Liver (tissue), 9 donors: ENCODE results near the gene SOST. TPM values are rescaled to one million over a fixed set of nuclear protein-coding genes. Genes with fewer than 3 reads are reported as not detected.

Experiments used
- DNase-seq: peaks from one replicate; pipeline ENCODE4 v3.0.0-alpha.2; 2017; ENCODE audit warnings: low spot score
- H3K27ac ChIP-seq, 2 donors: one replicate each; pipeline ENCODE4 v1.7.0; 2013; ENCODE audit warnings: inconsistent platforms in 2 of 2, low read length in 2 of 2, control low read depth in 1 of 2, low read depth in 1 of 2, mild to moderate bottlenecking in 1 of 2
- H3K27me3 ChIP-seq, 4 donors: one replicate each; pipeline versions ENCODE4 v1.6.1 to v1.7.0; 2013; ENCODE audit warnings: low read length in 3 of 4, inconsistent platforms in 1 of 4, mild to moderate bottlenecking in 1 of 4, moderate library complexity in 1 of 4; ENCODE audit not compliant: control insufficient read depth in 4 of 4, insufficient read depth in 4 of 4
- H3K36me3 ChIP-seq, 4 donors: one replicate each; pipeline versions ENCODE4 v1.6.1 to v1.7.0; 2013; ENCODE audit warnings: low read length in 3 of 4, mild to moderate bottlenecking in 3 of 4, low read depth in 1 of 4, moderate library complexity in 1 of 4; ENCODE audit not compliant: control insufficient read depth in 4 of 4, insufficient read depth in 3 of 4
- H3K4me1 ChIP-seq, 4 donors: one replicate each; pipeline versions ENCODE4 v1.6.1 to v1.7.0; 2013; ENCODE audit warnings: low read length in 3 of 4, mild to moderate bottlenecking in 3 of 4, moderate library complexity in 1 of 4; ENCODE audit not compliant: control insufficient read depth in 4 of 4, insufficient read depth in 4 of 4
- H3K4me3 ChIP-seq, 3 donors: one replicate each; pipeline versions ENCODE4 v1.6.1 to v1.7.0; 2013; ENCODE audit warnings: low read length in 3 of 3, control low read depth in 1 of 3, low read depth in 1 of 3, mild to moderate bottlenecking in 1 of 3
- H3K9ac ChIP-seq, 2 donors: one replicate each; pipeline ENCODE4 v1.7.0; 2013; ENCODE audit warnings: low read length in 2 of 2, mild to moderate bottlenecking in 2 of 2, moderate library complexity in 2 of 2, control low read depth in 1 of 2, low read depth in 1 of 2
- H3K9me3 ChIP-seq, 4 donors: one replicate each; pipeline versions ENCODE4 v1.6.1 to v1.7.0; 2013; ENCODE audit warnings: low read length in 3 of 4; ENCODE audit not compliant: control insufficient read depth in 4 of 4
- EGR1 ChIP-seq, 2 donors: IDR thresholded peaks; 2 replicates each; pipeline ENCODE4 v1.6.1; 2016 to 2018; ENCODE audit warnings: antibody characterized with exemption in 2 of 2, low read depth in 2 of 2
- FOXA1 ChIP-seq: IDR thresholded peaks from 2 replicates; pipeline ENCODE4 v1.6.1; 2016; ENCODE audit warnings: antibody characterized with exemption
- FOXA2 ChIP-seq: IDR thresholded peaks from 2 replicates; pipeline ENCODE4 v1.6.1; 2016; ENCODE audit warnings: antibody characterized with exemption
- HNF4G ChIP-seq: IDR thresholded peaks from 2 replicates; pipeline ENCODE4 v1.6.1; 2016; ENCODE audit warnings: antibody characterized with exemption
- JUND ChIP-seq, 2 donors: IDR thresholded peaks; 2 replicates each; pipeline ENCODE4 v1.6.1; 2016; ENCODE audit warnings: antibody characterized with exemption in 2 of 2
- NR2F2 ChIP-seq: IDR thresholded peaks from 2 replicates; pipeline ENCODE4 v1.6.1; 2016; ENCODE audit warnings: antibody characterized with exemption
- RAD21 ChIP-seq, 2 donors: IDR thresholded peaks; 2 replicates each; pipeline ENCODE4 v1.6.1; 2016; ENCODE audit warnings: antibody characterized with exemption in 2 of 2, mild to moderate bottlenecking in 2 of 2
- RXRA ChIP-seq, 2 donors: IDR thresholded peaks; 2 replicates each; pipeline ENCODE4 v1.6.1; 2017 to 2018; ENCODE audit warnings: antibody characterized with exemption in 2 of 2, mild to moderate bottlenecking in 1 of 2
- SP1 ChIP-seq: IDR thresholded peaks from 2 replicates; pipeline ENCODE4 v1.6.1; 2018; ENCODE audit warnings: antibody characterized with exemption, mild to moderate bottlenecking
- TAF1 ChIP-seq: conservative IDR thresholded peaks from 2 replicates; pipeline ENCODE4 v1.6.1; 2016; ENCODE audit warnings: antibody characterized with exemption, mild to moderate bottlenecking
- WGBS: extraction: QIAGEN DNeasy Blood & Tissue Kit; methylation state at CpG from one replicate; pipeline ENCODE4 v1.1.7; 2013; 5-methylcytosine and 5-hydroxymethylcytosine counted together
- polyA plus RNA-seq, 2 donors: library from polyadenylated mRNA; stranded (reverse) in 1 of 2; unstranded in 1 of 2; fragments of 200-250 nt in 1 of 2; fragments of >200 nt in 1 of 2; fragmentation: Nextera tagmentation in 1 of 2; extraction: Ambion mirVana in 1 of 2; gene quantifications; one replicate each; pipeline versions ENCODE4 v1.2.1 to v1.2.3, GENCODE V29; 2013 to 2015
- total RNA-seq, 2 donors: library from RNA; depleted of rRNA; stranded (reverse); fragments of >200 nt; gene quantifications; one replicate each; pipeline ENCODE4 v1.2.3, GENCODE V29; 2014
- TF ChIP-seq, protein P1 (sequence below): IDR thresholded peaks from 2 replicates; pipeline ENCODE4 v1.6.1; 2016; ENCODE audit warnings: antibody characterized with exemption
- TF ChIP-seq, protein P2 (sequence below): fragments of 150-350 bp; IDR thresholded peaks from 2 replicates; pipeline ENCODE4 v1.5.1; 2017; ENCODE audit warnings: improper control_type of control experiment, low read depth, low read length; ENCODE audit not compliant: missing input control
- TF ChIP-seq, protein P3 (sequence below): IDR thresholded peaks from 2 replicates; pipeline ENCODE4 v1.6.1; 2016; ENCODE audit warnings: antibody characterized with exemption, mild to moderate bottlenecking
- donor health status: healthy.
- donor health status: healthy.
- donor health status: healthy.
- donor health status: healthy.
- donor health status: healthy.

Gene SOST
- total and polyA plus RNA-seq, 4 donors, result not detected

DNA sequence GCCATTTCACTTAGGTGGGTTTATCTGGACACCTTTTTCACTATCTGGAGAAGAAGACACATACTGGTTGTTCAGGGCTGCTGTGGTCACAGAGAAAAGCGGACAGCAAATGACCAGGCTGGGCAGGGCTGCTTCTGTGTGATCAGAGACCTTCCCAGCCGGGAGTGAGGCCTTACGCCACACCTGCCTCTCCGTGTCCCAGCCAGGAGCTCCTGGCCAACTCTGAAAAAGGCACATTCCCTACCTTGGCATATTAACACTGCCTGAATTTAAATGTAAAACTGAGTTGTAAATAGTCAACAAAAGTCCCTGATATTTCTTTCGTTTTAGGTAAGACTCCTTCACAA, 9.1 kb upstream of the SOST start:
- no peak for TF ChIP-seq SP1
- no peak for TF ChIP-seq EGR1 (IDR thresholded peaks at IDR 0.05; ENCODE audit: low read depth in 2 of 2)
- TF ChIP-seq NR2F2, result no peak
- TF ChIP-seq FOXA2, result no peak
- TF ChIP-seq, protein P1, sequence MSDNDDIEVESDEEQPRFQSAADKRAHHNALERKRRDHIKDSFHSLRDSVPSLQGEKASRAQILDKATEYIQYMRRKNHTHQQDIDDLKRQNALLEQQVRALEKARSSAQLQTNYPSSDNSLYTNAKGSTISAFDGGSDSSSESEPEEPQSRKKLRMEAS, result no peak
- no peak for TF ChIP-seq RAD21 (IDR thresholded peaks at IDR 0.05)
- TF ChIP-seq TAF1, result no peak
- peaks cover 7 to 37% (median 20%) of the 10 kb centered on the region in 4 donors for H3K4me1 ChIP-seq
- H3K4me3 ChIP-seq, result no peak overlapping the region
- H3K36me3 ChIP-seq, result peaks cover 0 to 36% (median 21%) of the 10 kb centered on the region in 4 donors
- WGBS, result 56% methylated on average over 5 of the region's 5 CpGs
- H3K9me3 ChIP-seq, result no peaks in the 10 kb centered on the region
- no peak overlapping the region for H3K27ac ChIP-seq
- no peak for DNase-seq
- H3K9ac ChIP-seq, result no peak overlapping the region
- H3K27me3 ChIP-seq, result no peaks in the 10 kb centered on the region

DNA sequence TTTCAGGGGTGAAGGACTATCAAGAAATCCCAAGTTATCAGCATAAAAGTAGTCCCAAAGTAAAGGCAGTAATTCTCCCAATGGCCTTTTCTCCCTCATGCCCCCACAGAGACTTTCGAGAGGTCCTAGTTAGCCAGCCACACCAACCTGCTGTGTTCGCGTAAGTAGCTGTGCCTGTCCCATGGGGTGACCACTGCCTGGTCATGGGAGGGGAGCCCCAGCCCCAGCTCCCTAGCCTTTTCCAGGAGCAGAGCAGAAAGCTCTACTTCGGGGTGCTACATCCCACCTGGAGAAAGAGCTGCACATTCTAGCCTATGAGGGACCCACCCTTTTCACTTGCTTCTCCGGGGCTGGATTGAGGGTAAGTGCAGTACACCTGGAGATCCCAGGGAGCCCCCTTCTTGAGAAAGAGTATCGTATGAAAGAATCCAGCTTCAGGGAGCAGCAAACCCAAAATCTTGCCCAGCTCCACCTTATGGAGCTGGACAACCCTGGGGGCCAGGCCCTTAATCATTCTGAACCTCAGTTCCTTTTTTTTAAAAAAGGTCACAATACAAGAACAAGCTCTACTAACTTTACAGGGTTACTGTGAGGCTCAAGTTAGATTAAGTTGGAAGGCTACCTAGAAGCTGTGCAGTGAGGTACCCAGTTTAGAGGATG, 8.6 kb upstream of the SOST start:
- Histone ChIP-seq H3K27me3 (no peaks in the 10 kb centered on the region), H3K4me3 (no peak overlapping the region), H3K9ac (no peak overlapping the region), H3K9me3 (no peaks in the 10 kb centered on the region), H3K36me3 (peaks cover 0 to 32% (median 20%) of the 10 kb centered on the region in 4 donors), H3K4me1 (peaks cover 2 to 32% (median 15%) of the 10 kb centered on the region in 4 donors), H3K27ac (no peak overlapping the region)
- 89% methylated on average over 6 of the region's 6 CpGs for WGBS
- TF ChIP-seq NR2F2 (no peak), RXRA (IDR thresholded peaks at IDR 0.05) (no peak), JUND (IDR thresholded peaks at IDR 0.05) (no peak), SP1 (no peak), TAF1 (no peak), HNF4G (no peak), FOXA1 (no peak)
- TF ChIP-seq, protein P2, sequence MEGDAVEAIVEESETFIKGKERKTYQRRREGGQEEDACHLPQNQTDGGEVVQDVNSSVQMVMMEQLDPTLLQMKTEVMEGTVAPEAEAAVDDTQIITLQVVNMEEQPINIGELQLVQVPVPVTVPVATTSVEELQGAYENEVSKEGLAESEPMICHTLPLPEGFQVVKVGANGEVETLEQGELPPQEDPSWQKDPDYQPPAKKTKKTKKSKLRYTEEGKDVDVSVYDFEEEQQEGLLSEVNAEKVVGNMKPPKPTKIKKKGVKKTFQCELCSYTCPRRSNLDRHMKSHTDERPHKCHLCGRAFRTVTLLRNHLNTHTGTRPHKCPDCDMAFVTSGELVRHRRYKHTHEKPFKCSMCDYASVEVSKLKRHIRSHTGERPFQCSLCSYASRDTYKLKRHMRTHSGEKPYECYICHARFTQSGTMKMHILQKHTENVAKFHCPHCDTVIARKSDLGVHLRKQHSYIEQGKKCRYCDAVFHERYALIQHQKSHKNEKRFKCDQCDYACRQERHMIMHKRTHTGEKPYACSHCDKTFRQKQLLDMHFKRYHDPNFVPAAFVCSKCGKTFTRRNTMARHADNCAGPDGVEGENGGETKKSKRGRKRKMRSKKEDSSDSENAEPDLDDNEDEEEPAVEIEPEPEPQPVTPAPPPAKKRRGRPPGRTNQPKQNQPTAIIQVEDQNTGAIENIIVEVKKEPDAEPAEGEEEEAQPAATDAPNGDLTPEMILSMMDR, result no peak
- DNase-seq, result no peak

DNA sequence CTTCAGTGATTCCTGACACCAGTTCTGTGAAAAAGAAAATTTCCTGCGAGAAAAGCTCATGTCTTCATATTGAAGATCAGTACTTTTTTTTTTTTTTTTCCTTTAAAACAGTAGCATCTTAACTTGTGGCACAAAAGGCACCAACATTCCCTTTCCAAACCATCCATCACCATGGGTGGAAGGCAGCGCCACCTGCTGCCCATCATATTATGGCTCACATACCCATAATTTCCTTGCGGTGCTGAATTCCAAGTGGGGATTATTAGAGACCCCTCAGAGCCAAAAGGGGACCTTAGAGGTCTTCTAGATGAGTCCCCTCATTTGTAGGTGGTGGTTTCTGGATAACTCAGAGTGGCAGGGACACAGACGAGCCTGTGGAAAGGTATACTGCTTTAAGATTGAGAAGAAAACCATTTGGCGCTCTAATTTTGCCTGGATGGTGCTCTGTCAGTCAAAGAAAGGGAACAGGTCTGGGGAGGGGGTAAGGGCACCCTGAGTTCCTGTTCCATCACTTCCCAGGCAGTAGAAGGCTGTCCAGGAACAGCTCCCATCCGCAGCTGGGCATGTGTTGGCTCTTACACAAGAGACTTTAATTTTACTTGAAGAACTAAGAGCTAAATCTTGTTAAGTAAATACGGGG, 7.9 kb upstream of the SOST start:
- peaks cover 0 to 32% (median 20%) of the 10 kb centered on the region in 4 donors for H3K36me3 ChIP-seq
- no peaks in the 10 kb centered on the region for H3K27me3 ChIP-seq
- TF ChIP-seq TAF1, result no peak
- TF ChIP-seq, protein P2, result peak; percentile 61
- TF ChIP-seq NR2F2, result no peak
- TF ChIP-seq, protein P3, sequence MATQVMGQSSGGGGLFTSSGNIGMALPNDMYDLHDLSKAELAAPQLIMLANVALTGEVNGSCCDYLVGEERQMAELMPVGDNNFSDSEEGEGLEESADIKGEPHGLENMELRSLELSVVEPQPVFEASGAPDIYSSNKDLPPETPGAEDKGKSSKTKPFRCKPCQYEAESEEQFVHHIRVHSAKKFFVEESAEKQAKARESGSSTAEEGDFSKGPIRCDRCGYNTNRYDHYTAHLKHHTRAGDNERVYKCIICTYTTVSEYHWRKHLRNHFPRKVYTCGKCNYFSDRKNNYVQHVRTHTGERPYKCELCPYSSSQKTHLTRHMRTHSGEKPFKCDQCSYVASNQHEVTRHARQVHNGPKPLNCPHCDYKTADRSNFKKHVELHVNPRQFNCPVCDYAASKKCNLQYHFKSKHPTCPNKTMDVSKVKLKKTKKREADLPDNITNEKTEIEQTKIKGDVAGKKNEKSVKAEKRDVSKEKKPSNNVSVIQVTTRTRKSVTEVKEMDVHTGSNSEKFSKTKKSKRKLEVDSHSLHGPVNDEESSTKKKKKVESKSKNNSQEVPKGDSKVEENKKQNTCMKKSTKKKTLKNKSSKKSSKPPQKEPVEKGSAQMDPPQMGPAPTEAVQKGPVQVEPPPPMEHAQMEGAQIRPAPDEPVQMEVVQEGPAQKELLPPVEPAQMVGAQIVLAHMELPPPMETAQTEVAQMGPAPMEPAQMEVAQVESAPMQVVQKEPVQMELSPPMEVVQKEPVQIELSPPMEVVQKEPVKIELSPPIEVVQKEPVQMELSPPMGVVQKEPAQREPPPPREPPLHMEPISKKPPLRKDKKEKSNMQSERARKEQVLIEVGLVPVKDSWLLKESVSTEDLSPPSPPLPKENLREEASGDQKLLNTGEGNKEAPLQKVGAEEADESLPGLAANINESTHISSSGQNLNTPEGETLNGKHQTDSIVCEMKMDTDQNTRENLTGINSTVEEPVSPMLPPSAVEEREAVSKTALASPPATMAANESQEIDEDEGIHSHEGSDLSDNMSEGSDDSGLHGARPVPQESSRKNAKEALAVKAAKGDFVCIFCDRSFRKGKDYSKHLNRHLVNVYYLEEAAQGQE, result no peak
- no peak for TF ChIP-seq RXRA (IDR thresholded peaks at IDR 0.05)
- TF ChIP-seq JUND (IDR thresholded peaks at IDR 0.05), result no peak
- peak; percentile 45 to 78 for TF ChIP-seq RAD21 (IDR thresholded peaks at IDR 0.05)
- no peak for TF ChIP-seq EGR1 (IDR thresholded peaks at IDR 0.05; ENCODE audit: low read depth in 2 of 2)
- TF ChIP-seq FOXA2, result no peak
- TF ChIP-seq HNF4G, result no peak
- no peak overlapping the region for H3K27ac ChIP-seq
- H3K9ac ChIP-seq, result no peak overlapping the region
- no peak overlapping the region for H3K4me3 ChIP-seq
- H3K4me1 ChIP-seq, result peaks cover 2 to 26% (median 11%) of the 10 kb centered on the region in 4 donors
- no peaks in the 10 kb centered on the region for H3K9me3 ChIP-seq
- peak; percentile 56 for DNase-seq
- 73% methylated on average over 7 of the region's 7 CpGs for WGBS
